H1 (cell line): ENCODE measurements around the gene PTPRG. TPM values are rescaled to one million over a fixed set of nuclear protein-coding genes. Genes with fewer than 3 reads are reported as not detected.

Experiments
- ATF2 ChIP-seq: IDR thresholded peaks from 2 replicates; pipeline ENCODE4 v1.6.1; 2012; ENCODE audit warnings: low read length, inconsistent platforms
- EZH2 ChIP-seq: fragments of 200-600 bp; sonication (generic); IDR thresholded peaks from 2 replicates; pipeline ENCODE4 v1.7.1; 2012; ENCODE audit warnings: low read depth, mild to moderate bottlenecking, moderate library complexity, low read length, inconsistent platforms; ENCODE audit not compliant: severe bottlenecking
- HDAC2 ChIP-seq, 2 experiments: fragments of 300-600 bp in 1 of 2; sonication (generic) in 1 of 2; IDR thresholded peaks; 2 replicates each; pipeline ENCODE4 v1.6.1; 2011 to 2012; ENCODE audit warnings: low read depth in 2 of 2, low read length in 2 of 2, mild to moderate bottlenecking in 2 of 2, moderate library complexity in 2 of 2, borderline replicate concordance in 1 of 2, inconsistent platforms in 1 of 2
- RAD21 ChIP-seq, 2 experiments: IDR thresholded peaks in 1 of 2; conservative IDR thresholded peaks in 1 of 2; 2 replicates each; pipeline ENCODE4 v1.6.1; 2011; ENCODE audit warnings: low read depth in 2 of 2, low read length in 2 of 2, improper control_type of control experiment in 1 of 2, inconsistent platforms in 1 of 2, mild to moderate bottlenecking in 1 of 2, moderate library complexity in 1 of 2
- RFX5 ChIP-seq: IDR thresholded peaks from 2 replicates; pipeline ENCODE4 v1.6.1; 2011; ENCODE audit warnings: low read depth, low read length, improper control_type of control experiment, borderline replicate concordance
- SP1 ChIP-seq: IDR thresholded peaks from 2 replicates; pipeline ENCODE4 v1.6.1; 2011; ENCODE audit warnings: low read depth, low read length
- ZNF274 ChIP-seq: IDR thresholded peaks from 2 replicates; pipeline ENCODE4 v1.7.0; 2012; ENCODE audit warnings: low read length, borderline replicate concordance; ENCODE audit errors: extremely low read depth
- polyA plus RNA-seq, 7 experiments: library from polyadenylated mRNA; depleted of rRNA in 3 of 7; stranded (reverse) in 5 of 7; unstranded in 2 of 7; fragments of >200 nt in 5 of 7; fragments of 200-250 nt in 2 of 7; gene quantifications; 1 replicate in 5 of 7; 2 replicates in 1 of 7; 4 replicates in 1 of 7; pipeline versions ENCODE4 v1.2.1 to v1.2.3, GENCODE V29; 2011 to 2013; ENCODE audit warnings: missing spikeins in 2 of 7, mixed read lengths in 2 of 7
- total RNA-seq: library from RNA; stranded (reverse); fragmentation: NEBNext Ultra II Directional; extraction: Animal tissue kit (Norgen Biotek cat#: 25700); gene quantifications from 2 replicates; pipeline ENCODE4 v1.2.1, GENCODE V29; 2021

The PTPRG gene
- total and polyA plus RNA-seq, 2 of the 8 experiments (the other 6 are each of a cell fraction or from before 2014, with no cell fraction given): 23.3 to 96.2 TPM

DNA sequence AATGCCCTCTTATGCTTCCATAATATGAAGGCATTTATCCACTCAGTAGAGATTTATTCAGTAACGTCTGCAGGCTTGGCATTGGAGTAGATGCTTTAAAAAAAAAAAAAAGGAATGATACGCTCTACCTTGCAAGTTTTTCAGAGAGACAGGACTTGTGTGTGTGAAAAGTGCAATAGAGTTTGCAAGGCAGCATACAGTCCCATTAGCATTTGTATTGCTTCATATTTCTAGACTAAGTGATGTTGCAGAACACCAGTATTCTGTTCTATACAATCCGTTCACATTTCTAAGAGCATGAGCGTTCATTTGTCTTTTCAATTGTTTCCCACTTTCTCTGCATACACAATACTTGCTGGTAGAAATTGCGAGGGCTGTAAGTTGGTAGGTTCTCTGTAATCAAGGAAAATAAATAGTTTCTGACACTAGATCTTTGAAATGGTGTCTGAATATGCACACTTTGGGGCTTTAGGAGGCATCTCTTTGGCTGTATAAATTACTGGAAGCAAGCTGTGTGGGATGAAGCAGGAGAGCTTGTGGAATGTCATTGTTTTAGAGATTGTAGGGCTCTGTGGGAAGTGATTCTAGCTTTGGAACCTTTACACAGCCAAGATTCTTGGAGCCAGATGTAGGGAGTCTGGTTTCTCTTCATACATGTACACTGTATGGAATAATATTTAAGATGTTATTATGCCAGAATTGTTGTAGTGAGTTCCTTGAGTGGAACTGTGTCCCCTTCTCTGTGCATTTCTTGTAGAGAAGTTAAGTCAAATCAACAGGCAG, 549.3 kb downstream of the PTPRG start (continued):
- no peak for TF ChIP-seq ZNF274
- no peak for TF ChIP-seq RFX5
- TF ChIP-seq ATF2: no peak
- TF ChIP-seq RAD21 (IDR thresholded peaks at IDR 0.05 in 1 of 2, conservative IDR thresholded peaks at IDR 0.05 in 1 of 2; ENCODE audit: low read depth in 2 of 2, low read length in 2 of 2): no peak
- no peak for TF ChIP-seq HDAC2 (IDR thresholded peaks at IDR 0.05; ENCODE audit: borderline replicate concordance in 1 of 2, low read depth in 2 of 2, low read length in 2 of 2)
- no peak for TF ChIP-seq EZH2
- TF ChIP-seq SP1: no peak
- TF ChIP-seq, all 59 proteins: peak for 0
